Esophagus squamous epithelium (tissue), 5 donors: ENCODE measurements around the gene LAMTOR4. TPM values are rescaled to one million over a fixed set of nuclear protein-coding genes. Genes with fewer than 3 reads are reported as not detected.
"Not testable (repeated sequence)": the region's sequence is repeated elsewhere in the genome, so short reads cannot be mapped to it uniquely, and the experiment has no call there.

Experiments used
- DNase-seq: peaks from one replicate; lab custom pipeline; 2025; lab: John Stamatoyannopoulos, UW
- H3K27ac ChIP-seq, 4 donors: fragments of 200-600 bp; sonication (generic); one replicate each; pipeline ENCODE4 v1.5.1; 2016 to 2019; ENCODE audit warnings: mild to moderate bottlenecking in 1 of 4
- H3K27me3 ChIP-seq, 4 donors: fragments of 200-600 bp; sonication (generic); 1 replicate in 3 of 4; 2 replicates in 1 of 4; pipeline versions ENCODE4 v1.5.1 to v1.6.0; 2017 to 2021; ENCODE audit warnings: antibody characterized with exemption in 1 of 4
- H3K36me3 ChIP-seq, 3 donors: fragments of 200-600 bp; sonication (generic); one replicate each; pipeline ENCODE4 v1.5.1; 2016 to 2019
- H3K4me1 ChIP-seq, 3 donors: fragments of 200-600 bp; sonication (generic); one replicate each; pipeline ENCODE4 v1.5.1; 2017 to 2019
- H3K4me3 ChIP-seq, 4 donors: fragments of 200-600 bp; sonication (generic); 1 replicate in 3 of 4; 2 replicates in 1 of 4; pipeline ENCODE4 v1.5.1; 2016 to 2019; ENCODE audit warnings: mild to moderate bottlenecking in 2 of 4, moderate library complexity in 1 of 4
- H3K9me3 ChIP-seq, 3 donors: fragments of 200-600 bp; sonication (generic); one replicate each; pipeline ENCODE4 v1.5.1; 2016 to 2019
- POLR2A ChIP-seq, 4 donors: fragments of 450-650 bp; IDR thresholded peaks; one replicate each; pipeline ENCODE4 v1.6.1; 2017; ENCODE audit warnings: antibody characterized with exemption in 4 of 4, mild to moderate bottlenecking in 4 of 4, moderate library complexity in 3 of 4
- WGBS, 2 donors: methylation state at CpG; one replicate each; pipeline ENCODE4 v1.1.5; 2018; 5-methylcytosine and 5-hydroxymethylcytosine counted together
- intact Hi-C: fragments of 100-400 bp; cut with DNase I; formaldehyde crosslinking; loops from one replicate; pipeline ENCODE4 v1.15.0; 2022
- total RNA-seq, 4 donors: library from RNA; depleted of rRNA; stranded (reverse); fragments of >200 nt; gene quantifications; one replicate each; pipeline ENCODE4 v1.1.0, GENCODE V29; 2016
- TF ChIP-seq, protein P1 (sequence below), 6 experiments: fragments of 450-650 bp in 4 of 6; fragments of 200-600 bp in 2 of 6; sonication (generic) in 2 of 6; IDR thresholded peaks; one replicate each; pipeline ENCODE4 v1.5.1; 2016 to 2019; ENCODE audit warnings: antibody characterized with exemption in 6 of 6, mild to moderate bottlenecking in 4 of 6, moderate library complexity in 4 of 6
- donor health status: DM: yes; HTN: yes; CAD: no.

LAMTOR4 gene
- total RNA-seq, 4 donors from 2014 or later = 71.8 to 138 (median 86.7) TPM

DNA sequence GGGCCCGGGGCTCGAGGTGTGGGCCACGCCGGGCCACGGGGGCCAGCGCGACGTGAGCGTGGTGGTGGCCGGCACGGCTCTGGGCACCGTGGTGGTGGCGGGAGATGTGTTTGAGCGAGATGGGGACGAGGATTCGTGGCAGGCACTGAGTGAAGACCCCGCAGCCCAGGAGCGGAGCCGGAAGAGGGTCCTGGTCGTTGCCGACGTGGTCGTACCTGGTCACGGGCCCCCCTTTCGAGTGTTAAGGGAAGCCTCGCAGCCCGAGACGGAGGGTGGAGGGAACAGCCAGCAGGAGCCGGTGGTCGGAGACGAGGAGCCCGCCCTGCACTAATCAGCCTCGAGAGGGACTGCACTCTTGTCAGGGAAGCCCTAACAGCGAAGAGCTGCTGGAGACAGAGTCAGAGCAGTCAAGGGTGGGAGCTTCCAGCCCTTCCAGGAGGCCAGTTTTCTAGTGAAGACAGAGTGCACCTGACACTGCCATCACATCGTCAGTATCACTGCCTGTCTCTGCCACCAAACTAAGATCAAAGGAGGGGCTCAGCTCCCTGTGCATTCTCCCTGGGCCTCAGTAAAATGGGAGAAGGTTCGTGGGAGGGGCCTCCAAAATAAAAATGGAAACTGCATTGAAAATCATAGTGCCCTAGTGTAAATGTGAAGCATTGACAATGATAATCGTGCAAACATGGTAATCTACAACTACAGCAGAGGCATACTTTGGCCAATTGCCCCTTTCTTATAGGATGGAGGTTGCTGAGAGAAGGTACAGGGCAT, 20.7 kb upstream of the LAMTOR4 start:
- Histone ChIP-seq H3K27me3 (no peaks in the 10 kb centered on the region), H3K4me3 (peak overlapping the region; percentile 55 to 91 (median 84)), H3K27ac (peak overlapping the region; percentile 92 to 99 (median 98)), H3K36me3 (peaks cover 0 to 12% (median 0%) of the 10 kb centered on the region in 3 donors), H3K4me1 (peaks cover 30 to 77% (median 33%) of the 10 kb centered on the region in 3 donors), H3K9me3 (no peaks in the 10 kb centered on the region)
- no peak for TF ChIP-seq POLR2A (IDR thresholded peaks at IDR 0.05)
- TF ChIP-seq, protein P1, sequence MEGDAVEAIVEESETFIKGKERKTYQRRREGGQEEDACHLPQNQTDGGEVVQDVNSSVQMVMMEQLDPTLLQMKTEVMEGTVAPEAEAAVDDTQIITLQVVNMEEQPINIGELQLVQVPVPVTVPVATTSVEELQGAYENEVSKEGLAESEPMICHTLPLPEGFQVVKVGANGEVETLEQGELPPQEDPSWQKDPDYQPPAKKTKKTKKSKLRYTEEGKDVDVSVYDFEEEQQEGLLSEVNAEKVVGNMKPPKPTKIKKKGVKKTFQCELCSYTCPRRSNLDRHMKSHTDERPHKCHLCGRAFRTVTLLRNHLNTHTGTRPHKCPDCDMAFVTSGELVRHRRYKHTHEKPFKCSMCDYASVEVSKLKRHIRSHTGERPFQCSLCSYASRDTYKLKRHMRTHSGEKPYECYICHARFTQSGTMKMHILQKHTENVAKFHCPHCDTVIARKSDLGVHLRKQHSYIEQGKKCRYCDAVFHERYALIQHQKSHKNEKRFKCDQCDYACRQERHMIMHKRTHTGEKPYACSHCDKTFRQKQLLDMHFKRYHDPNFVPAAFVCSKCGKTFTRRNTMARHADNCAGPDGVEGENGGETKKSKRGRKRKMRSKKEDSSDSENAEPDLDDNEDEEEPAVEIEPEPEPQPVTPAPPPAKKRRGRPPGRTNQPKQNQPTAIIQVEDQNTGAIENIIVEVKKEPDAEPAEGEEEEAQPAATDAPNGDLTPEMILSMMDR (IDR thresholded peaks at IDR 0.05) = no peak
- DNase-seq = no peak
- intact Hi-C loops = no loop called here
- 14 to 29% methylated on average over 3 to 7 of the region's 37 CpGs for WGBS, 2 donors

DNA sequence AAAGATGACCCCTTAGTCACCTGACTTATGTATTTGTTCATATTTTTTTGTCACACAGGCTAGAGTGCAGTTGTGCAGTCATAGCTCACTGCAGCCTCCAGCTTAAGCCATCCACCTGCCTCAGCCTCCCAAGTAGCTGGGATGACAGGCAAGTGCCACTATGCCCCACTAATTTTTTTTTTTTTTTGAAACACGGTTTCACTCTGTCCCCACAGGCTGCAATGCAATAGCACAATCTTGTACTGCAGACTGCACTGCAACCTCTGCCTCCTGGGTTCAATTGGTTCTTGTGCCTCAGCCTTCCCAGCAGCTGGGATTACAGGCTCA, 20.1 kb upstream of the LAMTOR4 start:
- Histone ChIP-seq H3K27me3 (no peaks in the 10 kb centered on the region), H3K36me3 (peaks cover 0 to 7% (median 0%) of the 10 kb centered on the region in 3 donors), H3K9me3 (no peaks in the 10 kb centered on the region), H3K4me3 (no peak overlapping the region), H3K27ac (peak overlapping the region in 3 of 4 donors; percentile 92 to 99 (median 97)), H3K4me1 (peaks cover 30 to 77% (median 33%) of the 10 kb centered on the region in 3 donors)
- intact Hi-C loops = no loop called here
- TF ChIP-seq, protein P1 (IDR thresholded peaks at IDR 0.05) = no peak
- no peak for TF ChIP-seq POLR2A (IDR thresholded peaks at IDR 0.05)
- no peak for DNase-seq
- 56 to 58% methylated on average over 1 of the region's 1 CpG for WGBS, 2 donors

DNA sequence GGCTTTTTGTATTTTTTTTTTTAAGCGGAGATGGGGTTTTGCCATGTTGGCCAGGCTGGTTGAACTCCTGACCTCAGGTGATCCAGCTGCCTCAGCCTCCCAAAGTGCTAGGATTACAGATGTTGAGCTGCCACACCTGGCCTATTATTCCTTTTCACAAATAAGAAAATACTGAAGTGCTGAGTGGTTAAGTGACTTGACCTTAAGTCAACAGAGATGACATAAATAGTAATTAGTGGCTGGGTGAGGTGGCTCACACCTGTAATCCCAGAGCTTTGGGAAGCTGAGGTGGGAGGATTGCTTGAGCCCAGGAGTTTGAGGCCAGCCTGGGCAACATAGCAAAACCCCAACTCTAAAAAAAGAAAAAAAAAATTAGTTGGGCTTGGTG, 18.5 kb upstream of the LAMTOR4 start:
- H3K36me3 ChIP-seq, H3K9me3 ChIP-seq, H3K27me3 ChIP-seq, intact Hi-C loops, DNase-seq, H3K4me3 ChIP-seq: not testable (repeated sequence)
- Histone ChIP-seq H3K27ac (peak overlapping the region in 3 of 4 donors; percentile 76 to 99 (median 97)), H3K4me1 (peaks cover 21 to 66% (median 33%) of the 10 kb centered on the region in 3 donors)
- 38 to 86% methylated on average over 1 of the region's 1 CpG for WGBS, 2 donors

DNA sequence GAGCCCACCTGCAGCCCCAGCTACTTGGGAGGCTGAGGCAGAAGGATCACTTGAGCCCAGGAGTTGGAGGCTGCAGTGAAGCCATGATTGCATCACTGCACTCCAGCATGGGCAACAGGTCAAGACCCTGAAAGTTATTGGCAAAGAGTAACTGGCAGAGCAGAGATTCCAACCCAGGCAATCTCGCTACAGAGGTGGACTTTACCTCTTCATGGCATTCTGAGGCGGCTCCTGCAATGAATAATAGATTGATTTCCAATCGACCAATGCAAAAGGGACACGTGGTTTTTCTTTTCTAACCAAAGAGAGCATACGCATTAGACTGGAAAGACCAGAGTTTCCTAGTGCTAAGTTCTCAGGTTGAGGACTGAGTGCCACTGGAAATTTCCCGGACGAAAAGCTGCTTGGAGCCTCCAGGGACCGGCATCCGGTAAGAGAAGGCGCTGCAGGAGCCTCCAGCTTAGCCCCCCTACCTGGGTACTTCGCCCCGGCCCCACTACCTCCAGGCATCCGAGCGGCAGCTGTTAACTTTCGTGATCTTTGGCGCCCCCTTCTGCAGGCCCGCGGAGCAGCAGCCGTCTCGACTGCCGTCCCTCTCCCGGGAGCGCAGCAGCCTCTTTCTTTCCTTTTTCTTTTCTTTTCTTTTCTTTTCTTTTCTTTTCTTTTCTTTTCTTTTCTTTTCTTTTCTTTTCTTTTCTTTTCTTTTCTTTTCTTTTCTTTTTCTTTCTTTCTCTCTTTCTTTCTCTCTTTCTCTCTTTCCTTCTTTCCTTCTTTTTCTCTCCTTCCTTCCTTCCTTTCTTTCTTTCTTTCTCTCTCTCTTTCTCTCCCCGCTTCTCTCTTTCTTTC, 17.9 kb upstream of the LAMTOR4 start:
- no peaks in the 10 kb centered on the region for H3K36me3 ChIP-seq
- 7 to 11% methylated on average over 20 to 22 of the region's 24 CpGs for WGBS, 2 donors
- no peak for DNase-seq
- H3K4me3 ChIP-seq = peak overlapping the region; percentile 17 to 55 (median 26)
- peaks cover 15 to 60% (median 28%) of the 10 kb centered on the region in 3 donors for H3K4me1 ChIP-seq
- no peaks in the 10 kb centered on the region for H3K9me3 ChIP-seq
- intact Hi-C loops = no loop called here
- H3K27ac ChIP-seq = peak overlapping the region; percentile 8 to 97 (median 76)
- no peaks in the 10 kb centered on the region for H3K27me3 ChIP-seq
- TF ChIP-seq, protein P1 (IDR thresholded peaks at IDR 0.05) = peak; percentile 81 to 94 (median 87)
- no peak for TF ChIP-seq POLR2A (IDR thresholded peaks at IDR 0.05)

DNA sequence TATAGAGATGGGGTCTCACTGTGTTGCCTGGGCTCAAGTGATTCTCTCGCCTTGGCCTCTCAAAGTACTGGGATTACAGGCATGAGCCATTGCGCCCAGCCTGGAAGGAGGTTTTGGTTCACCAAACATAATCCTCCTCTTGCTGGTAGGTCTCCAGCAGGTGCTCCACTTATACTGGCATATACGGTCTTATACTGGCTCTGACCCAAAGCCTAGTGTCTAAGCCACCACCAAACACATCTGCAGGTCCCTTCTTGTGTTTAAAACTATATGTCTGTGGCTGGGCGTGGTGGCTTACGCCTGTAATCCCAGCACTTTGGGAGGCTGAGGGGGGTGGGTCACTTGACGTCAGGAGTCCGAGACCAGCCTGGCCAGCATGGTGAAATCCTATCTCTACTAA, 16.6 kb upstream of the LAMTOR4 start:
- TF ChIP-seq, protein P1 (IDR thresholded peaks at IDR 0.05) = no peak
- no peak for TF ChIP-seq POLR2A (IDR thresholded peaks at IDR 0.05)
- Histone ChIP-seq H3K4me3 (no peak overlapping the region), H3K4me1 (peaks cover 11 to 53% (median 23%) of the 10 kb centered on the region in 3 donors), H3K9me3 (no peaks in the 10 kb centered on the region), H3K27me3 (no peaks in the 10 kb centered on the region), H3K36me3 (no peaks in the 10 kb centered on the region), H3K27ac (peak overlapping the region in 2 of 4 donors; percentile 51 to 62)
- no peak for DNase-seq
- intact Hi-C loops = loop anchor here (2.0 kb wide), 1 partner anchor 85 kb away; no protein-coding TSS in a partner anchor
- WGBS, 2 donors = 33 to 83% methylated on average over 2 to 6 of the region's 7 CpGs
